ENCODE data around the gene CADPS.

Gene CADPS

DNA sequence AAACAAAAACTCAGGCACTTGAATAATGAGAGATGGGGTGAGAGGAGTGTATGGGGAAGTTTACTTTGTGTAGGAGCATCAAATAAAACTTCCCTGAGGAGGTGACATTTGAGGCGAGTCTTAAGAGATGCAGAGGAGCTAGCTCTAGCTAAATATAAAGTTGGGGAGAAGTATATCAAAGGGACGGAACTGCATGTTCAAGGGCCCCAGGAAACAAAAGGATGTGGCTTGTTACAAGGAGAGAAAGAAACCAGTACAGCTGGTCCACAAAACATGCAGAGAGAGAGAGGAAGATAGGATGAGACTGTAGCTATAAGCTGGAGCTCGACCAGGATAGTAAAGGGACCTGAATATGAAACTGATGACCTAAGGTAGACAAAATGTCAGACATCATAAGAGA lies 519.5 kb downstream of the CADPS start:
- DNase-seq (ENCODE audit: low read depth in 2 of 2), result no peak
